ENCODE data around the gene CELF4.

GRCh38 chr18:37405772-37406171 is 159.8 kb downstream of the CELF4 start:
- TF ChIP-seq POU2F2 (IDR thresholded peaks at IDR 0.05; ENCODE audit: borderline replicate concordance, low read depth, low read length) (no peak), JUNB (IDR thresholded peaks at IDR 0.05) (no peak), MAX (IDR thresholded peaks at IDR 0.05; ENCODE audit: low read depth, low read length) (no peak), BCL11A (IDR thresholded peaks at IDR 0.05; ENCODE audit: low read depth, low read length) (no peak), CTCF (IDR thresholded peaks at IDR 0.05 in 2 of 3, conservative IDR thresholded peaks at IDR 0.05 in 1 of 3; ENCODE audit: control insufficient read depth in 2 of 3, extremely low read depth in 1 of 3, insufficient read depth in 1 of 3, low read depth in 3 of 3, low read length in 3 of 3) (no peak), CREB1 (IDR thresholded peaks at IDR 0.05; ENCODE audit: low read depth) (no peak), FOXM1 (IDR thresholded peaks at IDR 0.05; ENCODE audit: low read depth, low read length) (no peak), USF2 (IDR thresholded peaks at IDR 0.05; ENCODE audit: borderline replicate concordance, low read depth, low read length) (no peak), MXI1 (IDR thresholded peaks at IDR 0.05; ENCODE audit: low read depth, low read length) (no peak), TARDBP (IDR thresholded peaks at IDR 0.05; ENCODE audit: borderline replicate concordance) (no peak), MYC (IDR thresholded peaks at IDR 0.05; ENCODE audit: insufficient read depth, insufficient read length, insufficient replicate concordance, low read length, severe bottlenecking) (no peak), WRNIP1 (IDR thresholded peaks at IDR 0.05; ENCODE audit: borderline replicate concordance, low read depth, low read length) (no peak), BCL3 (IDR thresholded peaks at IDR 0.05; ENCODE audit: borderline replicate concordance, insufficient read depth, low read depth, low read length, poor library complexity, severe bottlenecking) (no peak)

Data from GM12878 (cell line).